IPS-18a (cell line): Measurements from ENCODE around the gene PHC1.

Experiments
- H3K27ac ChIP-seq: one replicate; pipeline ENCODE4 v1.5.1; 2013; ENCODE audit warnings: low read length
- H3K27me3 ChIP-seq: one replicate; pipeline ENCODE4 v1.6.1; 2013; ENCODE audit warnings: mild to moderate bottlenecking, low read length; ENCODE audit not compliant: control insufficient read depth, insufficient read depth
- H3K36me3 ChIP-seq: one replicate; pipeline ENCODE4 v1.6.1; 2013; ENCODE audit warnings: low read depth, low read length; ENCODE audit not compliant: control insufficient read depth
- H3K4me1 ChIP-seq: one replicate; pipeline ENCODE4 v1.6.1; 2013; ENCODE audit warnings: low read depth, low read length; ENCODE audit not compliant: control insufficient read depth
- H3K4me3 ChIP-seq: one replicate; pipeline ENCODE4 v1.5.1; 2013; ENCODE audit warnings: low read length
- H3K9ac ChIP-seq: one replicate; pipeline ENCODE4 v1.6.1; 2013; ENCODE audit warnings: mild to moderate bottlenecking, low read length, moderate library complexity
- H3K9me3 ChIP-seq: one replicate; pipeline ENCODE4 v1.6.1; 2013; ENCODE audit warnings: low read depth, low read length; ENCODE audit not compliant: control insufficient read depth

The PHC1 gene

DNA sequence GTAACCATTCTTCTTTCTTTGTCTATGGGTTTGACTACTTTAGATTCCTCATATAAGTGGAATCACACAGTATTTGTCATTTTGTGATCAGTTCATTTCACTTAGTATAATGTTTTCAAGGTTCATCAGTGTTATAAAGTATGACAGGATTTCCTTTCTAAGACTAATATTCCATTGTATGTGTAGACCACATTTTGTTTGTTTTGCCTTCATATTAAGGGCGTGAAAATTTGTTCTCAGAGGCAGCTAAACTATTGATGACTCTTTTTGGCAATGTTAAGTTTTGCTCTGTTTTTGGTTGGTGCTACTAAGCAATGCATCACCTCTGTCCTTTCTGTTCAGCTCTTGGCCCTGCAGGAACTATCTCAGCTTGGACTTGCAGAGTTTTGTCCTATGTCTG lies 73.4 kb downstream of the PHC1 start:
- Histone ChIP-seq H3K36me3 (no peaks in the 10 kb centered on the region), H3K9ac (no peak overlapping the region), H3K4me3 (no peak overlapping the region), H3K9me3 (no peaks in the 10 kb centered on the region), H3K4me1 (no peaks in the 10 kb centered on the region), H3K27ac (no peak overlapping the region), H3K27me3 (no peaks in the 10 kb centered on the region)

DNA sequence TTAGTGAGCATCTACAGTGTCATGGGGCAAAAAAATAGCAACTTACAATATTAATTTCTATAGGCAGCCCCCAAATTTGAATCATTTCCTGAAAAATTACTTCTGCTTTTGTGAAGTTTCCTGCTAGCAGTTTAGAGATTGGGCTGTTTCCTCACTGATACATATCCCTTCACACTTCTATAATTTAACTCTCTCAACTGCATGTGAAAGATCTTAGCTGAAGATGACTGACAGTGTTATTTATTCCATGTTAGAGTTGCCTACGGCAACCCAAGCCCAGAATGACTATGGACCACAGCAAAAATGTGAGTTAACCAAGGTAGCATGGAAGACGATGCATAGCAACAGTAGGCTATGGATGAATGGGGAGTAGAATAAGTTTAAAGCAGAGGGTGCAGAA lies 75.1 kb downstream of the PHC1 start, which contains the start of gene KLRG1:
KLRG1 (plus strand) TSS at position 134 of the 400 bp plus-strand sequence; CDS start at position 224, 90 bp downstream.
- Histone ChIP-seq H3K27ac (no peak within 1 kb of the TSS), H3K9me3 (no peaks in the 10 kb centered on the region), H3K36me3 (no peaks in the 10 kb centered on the region), H3K27me3 (no peaks in the 10 kb centered on the region), H3K4me1 (no peaks in the 10 kb centered on the region), H3K9ac (no peak within 1 kb of the TSS), H3K4me3 (no peak within 1 kb of the TSS)
